GM23338 (cell line): Measurements from ENCODE around the gene SDR42E2. TPM values are rescaled to one million over a fixed set of nuclear protein-coding genes. Genes with fewer than 3 reads are reported as not detected.
A peak's percentile ranks its signal among the peaks of the same experiment; 100 is the strongest.

ENCODE experiments used
- ATAC-seq: fragments of 200-7000 bp; cut with Tn5 transposase; 3 replicates; pipeline ENCODE4 v1.9.1; 2020
- DNase-seq: peaks from one replicate; pipeline ENCODE4 v3.0.0-alpha.2; 2015; ENCODE audit warnings: low spot score
- H2AFZ ChIP-seq: fragments of 200-600 bp; sonication (generic); 2 replicates; pipeline ENCODE4 v1.8.0; 2016; ENCODE audit warnings: antibody characterized with exemption, mild to moderate bottlenecking, moderate library complexity
- H3F3A ChIP-seq: fragments of 200-600 bp; sonication (generic); replicated peaks from 2 replicates; pipeline ENCODE4 v1.8.0; 2017; ENCODE audit warnings: antibody characterized with exemption, mixed run types, low read depth
- H3K27ac ChIP-seq: fragments of 200-600 bp; sonication (generic); 2 replicates; pipeline ENCODE4 v1.6.1; 2016; ENCODE audit warnings: low read depth
- H3K27me3 ChIP-seq: fragments of 200-600 bp; sonication (generic); 2 replicates; pipeline ENCODE4 v1.8.0; 2016; ENCODE audit warnings: mild to moderate bottlenecking, mixed run types, moderate library complexity; ENCODE audit not compliant: insufficient read depth
- H3K36me3 ChIP-seq: fragments of 200-600 bp; sonication (generic); 2 replicates; pipeline ENCODE4 v1.8.0; 2016; ENCODE audit warnings: mild to moderate bottlenecking; ENCODE audit not compliant: insufficient read depth
- H3K4me1 ChIP-seq: fragments of 200-600 bp; sonication (generic); 2 replicates; pipeline ENCODE4 v1.8.0; 2016; ENCODE audit warnings: mild to moderate bottlenecking, moderate library complexity; ENCODE audit not compliant: insufficient read depth
- H3K4me2 ChIP-seq: fragments of 200-600 bp; sonication (generic); 2 replicates; pipeline ENCODE4 v1.7.1; 2017; ENCODE audit warnings: mixed run types
- H3K4me3 ChIP-seq: fragments of 200-600 bp; sonication (generic); 2 replicates; pipeline ENCODE4 v1.6.1; 2016; ENCODE audit warnings: mixed run types
- H3K79me2 ChIP-seq: fragments of 200-600 bp; sonication (generic); replicated peaks from 2 replicates; pipeline ENCODE4 v1.8.0; 2017; ENCODE audit warnings: mild to moderate bottlenecking; ENCODE audit not compliant: insufficient read depth
- H3K9me2 ChIP-seq: fragments of 200-600 bp; sonication (generic); 2 replicates; pipeline ENCODE4 v1.8.0; 2017; ENCODE audit not compliant: insufficient read depth
- H4K20me1 ChIP-seq: fragments of 200-600 bp; sonication (generic); replicated peaks from 2 replicates; pipeline ENCODE4 v1.8.0; 2017; ENCODE audit warnings: mild to moderate bottlenecking; ENCODE audit not compliant: insufficient read depth
- H3K27ac Mint-ChIP-seq: 2 replicates; pipeline ENCODE4 v1.8.0; 2020; ENCODE audit warnings: inconsistent platforms, mild to moderate bottlenecking, moderate library complexity, mixed read lengths
- H3K27me3 Mint-ChIP-seq: 3 replicates; pipeline ENCODE4 v1.8.0; 2022; ENCODE audit warnings: low read depth, mild to moderate bottlenecking, moderate library complexity, mixed read lengths, inconsistent platforms; ENCODE audit not compliant: insufficient read depth, poor library complexity
- H3K36me3 Mint-ChIP-seq: 3 replicates; pipeline ENCODE4 v1.8.0; 2021; ENCODE audit warnings: low read depth, mild to moderate bottlenecking, inconsistent platforms, moderate library complexity, mixed read lengths
- H3K4me1 Mint-ChIP-seq: 3 replicates; pipeline ENCODE4 v1.8.0; 2020; ENCODE audit warnings: mild to moderate bottlenecking, inconsistent platforms, mixed read lengths
- H3K4me3 Mint-ChIP-seq: 3 replicates; pipeline ENCODE4 v1.8.0; 2021; ENCODE audit warnings: moderate library complexity, mild to moderate bottlenecking, inconsistent platforms, mixed read lengths
- H3K9me3 Mint-ChIP-seq: 3 replicates; pipeline ENCODE4 v1.8.0; 2020; ENCODE audit warnings: moderate library complexity, mild to moderate bottlenecking, inconsistent platforms, mixed read lengths
- CTCF ChIP-seq, 2 experiments: fragments of 200-600 bp in 1 of 2; sonication (generic) in 1 of 2; conservative IDR thresholded peaks; 2 replicates each; pipeline versions ENCODE4 v1.5.1 to v1.6.1; 2016 to 2017; ENCODE audit warnings: antibody characterized with exemption in 2 of 2, low read depth in 2 of 2, mild to moderate bottlenecking in 2 of 2, moderate library complexity in 1 of 2
- EZH2phosphoT487 ChIP-seq: fragments of 200-600 bp; sonication (generic); IDR thresholded peaks from one replicate; pipeline ENCODE4 v1.8.1; 2018; ENCODE audit warnings: antibody characterized with exemption; ENCODE audit not compliant: unreplicated experiment
- JUNB ChIP-seq: IDR thresholded peaks from one replicate; pipeline ENCODE4 v1.6.1; 2016; ENCODE audit warnings: antibody characterized with exemption; ENCODE audit not compliant: unreplicated experiment
- NANOG ChIP-seq: IDR thresholded peaks from 2 replicates; pipeline ENCODE4 v1.6.1; 2016; ENCODE audit warnings: antibody characterized with exemption, borderline replicate concordance
- ZNF114 ChIP-seq: fragments of 250-450 bp; sonication (Bioruptor Pico); IDR thresholded peaks from 2 replicates; pipeline ENCODE4 v1.5.0; 2020; ENCODE audit warnings: mild to moderate bottlenecking, moderate library complexity
- ZNF462 ChIP-seq: fragments of 250-450 bp; sonication (Bioruptor Pico); IDR thresholded peaks from 2 replicates; pipeline ENCODE4 v1.5.0; 2020; ENCODE audit warnings: mild to moderate bottlenecking, moderate library complexity
- polyA plus RNA-seq: library from polyadenylated mRNA; unstranded; fragments of >200 nt; fragmentation: Nextera tagmentation; extraction: Ambion mirVana; gene quantifications from 2 replicates; pipeline ENCODE4 v1.2.1, GENCODE V29; 2016
- total RNA-seq: library from RNA; depleted of rRNA; stranded (reverse); fragments of >200 nt; shearing (Covaris generic); gene quantifications from 2 replicates; pipeline ENCODE4 v1.2.3, GENCODE V29; 2014

The SDR42E2 gene
- total and polyA plus RNA-seq, 2 experiments from 2014 or later, result 0.15 TPM; not detected in 1

GRCh38 chr16:22210285-22210684, 48.0 kb downstream of the SDR42E2 start:
- H3K4me3 ChIP-seq, result no peak overlapping the region
- ATAC-seq (no peak), DNase-seq (no peak)
- peaks cover 49% of the 10 kb centered on the region for H3K36me3 Mint-ChIP-seq
- H3K79me2 ChIP-seq, result peaks cover 74% of the 10 kb centered on the region
- peaks cover 12% of the 10 kb centered on the region for H3K4me1 Mint-ChIP-seq
- H2AFZ ChIP-seq, result no peak overlapping the region
- peaks cover 13% of the 10 kb centered on the region; the same call in 1 of the 2 replicates for H3F3A ChIP-seq
- 0 out of 2 replicates have a peak overlapping the region, but pooled peaks have one; percentile 62 for H3K27ac Mint-ChIP-seq
- peaks cover 23% of the 10 kb centered on the region for H3K27me3 Mint-ChIP-seq
- TF ChIP-seq EZH2phosphoT487 (no peak), JUNB (no peak), ZNF114 (CRISPR knock-in tag) (no peak), NANOG (no peak), CTCF (conservative IDR thresholded peaks at IDR 0.05; ENCODE audit: low read depth in 2 of 2) (no peak)
- H3K9me2 ChIP-seq, result no peaks in the 10 kb centered on the region
- peaks cover 4% of the 10 kb centered on the region; the same call in 2 of the 3 replicates for H3K9me3 Mint-ChIP-seq
- H3K4me3 Mint-ChIP-seq, result no peak overlapping the region
- peaks cover 13% of the 10 kb centered on the region for H4K20me1 ChIP-seq
- H3K4me2 ChIP-seq, result no peak overlapping the region
- H3K27me3 ChIP-seq, result no peaks in the 10 kb centered on the region
- no peak overlapping the region for H3K27ac ChIP-seq
- H3K36me3 ChIP-seq, result no peaks in the 10 kb centered on the region
- peaks cover 19% of the 10 kb centered on the region for H3K4me1 ChIP-seq

- no peaks in the 10 kb centered on the region for H3K36me3 ChIP-seq
- no peak for DNase-seq
- no peak overlapping the region for H3K4me2 ChIP-seq
- no peak overlapping the region for H3K27ac Mint-ChIP-seq
- H3K4me3 Mint-ChIP-seq, result no peak overlapping the region
- TF ChIP-seq ZNF462 (CRISPR knock-in tag) (no peak), ZNF114 (CRISPR knock-in tag) (no peak)
- H3K4me1 ChIP-seq, result peaks cover 16% of the 10 kb centered on the region
- H3K79me2 ChIP-seq, result peaks cover 74% of the 10 kb centered on the region
- ATAC-seq, result no peak
- no peak overlapping the region for H3K27ac ChIP-seq
- H3F3A ChIP-seq, result peaks cover 9% of the 10 kb centered on the region; the same call in 1 of the 2 replicates
- H3K4me1 Mint-ChIP-seq, result peaks cover 9% of the 10 kb centered on the region
- H3K27me3 ChIP-seq, result no peaks in the 10 kb centered on the region
- peaks cover 13% of the 10 kb centered on the region for H4K20me1 ChIP-seq
- no peak overlapping the region for H2AFZ ChIP-seq
- peaks cover 23% of the 10 kb centered on the region for H3K27me3 Mint-ChIP-seq
- H3K9me3 Mint-ChIP-seq, result peaks cover 4% of the 10 kb centered on the region; the same call in 2 of the 3 replicates
- H3K36me3 Mint-ChIP-seq, result peaks cover 47% of the 10 kb centered on the region
- no peak overlapping the region for H3K4me3 ChIP-seq
- H3K9me2 ChIP-seq, result no peaks in the 10 kb centered on the region
These were observed 48.5 kb downstream of the SDR42E2 start for GRCh38 chr16:22210854-22211253.
